Activated CD4-positive, alpha-beta T cell treated with anti-CD3 and anti-CD28 coated beads, Interleukin-10, Interleukin-2, amounts not matched to agents 100 ng/mL and 50 ng/mL, durations not matched to agents 16 hours and 8 hours (primary cell): Measurements from ENCODE around the gene MAN1B1.

ENCODE experiments used
- DNase-seq: peaks from one replicate; pipeline ENCODE4 v3.0.0-alpha.2; 2020

MAN1B1 gene

GRCh38 chr9:137086531-137087408, at the start of gene MAN1B1:
MAN1B1 (plus strand) TSS chr9:137086985; CDS start chr9:137087000, 15 bp downstream.
- DNase-seq = peak; percentile 100

- DNase-seq = no peak
These were observed 49.8 kb upstream of the MAN1B1 start for GRCh38 chr9:137037035-137037434.

GRCh38 chr9:137037483-137037882, 49.3 kb upstream of the MAN1B1 start:
- no peak for DNase-seq

GRCh38 chr9:137038916-137039315, 47.9 kb upstream of the MAN1B1 start:
- no peak for DNase-seq

- no peak for DNase-seq
These were observed 47.0 kb upstream of the MAN1B1 start for GRCh38 chr9:137039611-137040366.

- DNase-seq = no peak
These were observed 46.2 kb upstream of the MAN1B1 start for GRCh38 chr9:137040568-137040967.

- DNase-seq = no peak
These were observed 45.7 kb upstream of the MAN1B1 start for GRCh38 chr9:137041124-137041523.

- DNase-seq = no peak
These were observed 43.7 kb upstream of the MAN1B1 start for GRCh38 chr9:137042751-137043727.

- DNase-seq = no peak
These were observed 42.7 kb upstream of the MAN1B1 start for GRCh38 chr9:137044037-137044436.

- DNase-seq = no peak
These were observed 42.1 kb upstream of the MAN1B1 start for GRCh38 chr9:137044502-137045177.

- peak; percentile 59 for DNase-seq
These were observed 41.3 kb upstream of the MAN1B1 start for GRCh38 chr9:137045294-137046087.

- peak; percentile 91 for DNase-seq
These were observed 40.5 kb upstream of the MAN1B1 start, which contains the start of gene NPDC1 for GRCh38 chr9:137046088-137046787. NPDC1 (minus strand) TSS chr9:137046177; CDS start chr9:137045989, 188 bp downstream.

GRCh38 chr9:137048655-137049543, 37.9 kb upstream of the MAN1B1 start:
- DNase-seq = no peak

- peak; percentile 78 for DNase-seq
These were observed 37.0 kb upstream of the MAN1B1 start for GRCh38 chr9:137049544-137050449.

- no peak for DNase-seq
These were observed 36.2 kb upstream of the MAN1B1 start for GRCh38 chr9:137050570-137050969.

- DNase-seq = no peak
These were observed 35.5 kb upstream of the MAN1B1 start for GRCh38 chr9:137051145-137051724.

GRCh38 chr9:137052293-137052692, 34.5 kb upstream of the MAN1B1 start:
- DNase-seq = no peak
